Breast epithelium (tissue), 4 donors: ENCODE measurements around the gene FAP. TPM values are rescaled to one million over a fixed set of nuclear protein-coding genes. Genes with fewer than 3 reads are reported as not detected.

ENCODE experiments used
- DNase-seq, 2 donors: peaks; one replicate each; pipeline ENCODE4 v3.0.0-alpha.2; 2019; ENCODE audit warnings: low spot score in 2 of 2
- H3K27ac ChIP-seq, 2 donors: fragments of 200-600 bp; sonication (generic) in 1 of 2; one replicate each; pipeline ENCODE4 v1.5.1; 2016 to 2019; ENCODE audit warnings: mild to moderate bottlenecking in 1 of 2
- H3K27me3 ChIP-seq, 2 donors: fragments of 200-600 bp; sonication (generic) in 1 of 2; one replicate each; pipeline versions ENCODE4 v1.5.1 to v1.6.0; 2017 to 2019; ENCODE audit warnings: control low read depth in 1 of 2, mild to moderate bottlenecking in 1 of 2
- H3K36me3 ChIP-seq: fragments of 200-600 bp; one replicate; pipeline ENCODE4 v1.5.1; 2019
- H3K4me1 ChIP-seq, 2 donors: fragments of 200-600 bp; sonication (generic); one replicate each; pipeline ENCODE4 v1.5.1; 2016 to 2019; ENCODE audit warnings: control low read depth in 1 of 2
- H3K4me3 ChIP-seq, 3 donors: fragments of 200-600 bp; sonication (generic); 1 replicate in 2 of 3; 2 replicates in 1 of 3; pipeline ENCODE4 v1.5.1; 2016 to 2019; ENCODE audit warnings: mild to moderate bottlenecking in 3 of 3, moderate library complexity in 2 of 3
- H3K9me3 ChIP-seq, 2 donors: fragments of 200-600 bp; sonication (generic) in 1 of 2; one replicate each; pipeline ENCODE4 v1.5.1; 2016 to 2019; ENCODE audit warnings: control low read depth in 1 of 2
- CTCF ChIP-seq, 3 donors: fragments of 450-650 bp; IDR thresholded peaks; one replicate each; pipeline ENCODE4 v1.5.1; 2016 to 2017; ENCODE audit warnings: antibody characterized with exemption in 3 of 3, mild to moderate bottlenecking in 3 of 3, moderate library complexity in 3 of 3
- POLR2A ChIP-seq: fragments of 450-650 bp; IDR thresholded peaks from one replicate; pipeline ENCODE4 v1.6.1; 2016; ENCODE audit warnings: antibody characterized with exemption, mild to moderate bottlenecking, moderate library complexity
- POLR2AphosphoS5 ChIP-seq, 3 donors: sonication (generic); formaldehyde crosslinking; IDR thresholded peaks; one replicate each; pipeline ENCODE4 v1.6.1; 2017; ENCODE audit warnings: antibody characterized with exemption in 3 of 3
- intact Hi-C: fragments of 100-400 bp; cut with DNase I; formaldehyde crosslinking; loops from one replicate; pipeline ENCODE4 v1.15.1; 2023; ENCODE audit warnings: low total_unique reads
- total RNA-seq, 3 donors: library from RNA; depleted of rRNA; stranded (reverse); fragments of >200 nt; gene quantifications; one replicate each; pipeline ENCODE4 v1.1.0, GENCODE V29; 2016

The FAP gene
- total RNA-seq, 3 donors from 2014 or later: 14.4 to 36.0 (median 22.4) TPM

- no peak for DNase-seq
- Histone ChIP-seq H3K36me3 (no peaks in the 10 kb centered on the region), H3K9me3 (no peaks in the 10 kb centered on the region), H3K27ac (no peak overlapping the region), H3K4me3 (no peak overlapping the region), H3K27me3 (no peaks in the 10 kb centered on the region), H3K4me1 (no peaks in the 10 kb centered on the region)
- intact Hi-C loops: no loop called here
- TF ChIP-seq POLR2AphosphoS5 (IDR thresholded peaks at IDR 0.05) (no peak), CTCF (IDR thresholded peaks at IDR 0.05) (no peak), POLR2A (no peak)
These were observed 117.1 kb downstream of the FAP start for GRCh38 chr2:162126111-162126519.

GRCh38 chr2:162125138-162125537 is 118.1 kb downstream of the FAP start:
- no peak for TF ChIP-seq POLR2A
- no peak for TF ChIP-seq POLR2AphosphoS5 (IDR thresholded peaks at IDR 0.05)
- TF ChIP-seq CTCF (IDR thresholded peaks at IDR 0.05): no peak
- no peak for DNase-seq
- H3K27me3 ChIP-seq: no peaks in the 10 kb centered on the region
- no peak overlapping the region for H3K4me3 ChIP-seq
- H3K27ac ChIP-seq: peak overlapping the region in 1 of 2 donors; percentile 14
- H3K4me1 ChIP-seq: no peaks in the 10 kb centered on the region
- intact Hi-C loops: no loop called here
- H3K36me3 ChIP-seq: no peaks in the 10 kb centered on the region
- H3K9me3 ChIP-seq: no peaks in the 10 kb centered on the region

GRCh38 chr2:162123806-162124758 is 119.2 kb downstream of the FAP start:
- DNase-seq: no peak
- Histone ChIP-seq H3K9me3 (no peaks in the 10 kb centered on the region), H3K4me1 (no peaks in the 10 kb centered on the region), H3K4me3 (no peak overlapping the region), H3K36me3 (no peaks in the 10 kb centered on the region), H3K27me3 (no peaks in the 10 kb centered on the region), H3K27ac (no peak overlapping the region)
- intact Hi-C loops: no loop called here
- peak; percentile 66 to 68 (median 66) for TF ChIP-seq CTCF (IDR thresholded peaks at IDR 0.05)
- TF ChIP-seq POLR2AphosphoS5 (IDR thresholded peaks at IDR 0.05): no peak

Other genes with a start within 250 kb of the FAP start
- gene DPP4, start 169.2 kb downstream of the FAP start, total RNA-seq: 10 to 100 TPM in 2 of 3 donors, 1 to 10 TPM in 1; 7.5 to 17.3 (median 11.8) TPM
- gene GCG, start 91.2 kb downstream of the FAP start, total RNA-seq: not detected
- 10 to 100 TPM in 2 of 3 donors, 1 to 10 TPM in 1; 9.6 to 19.9 (median 13.1) TPM for gene IFIH1, start 75.2 kb upstream of the FAP start, total RNA-seq
- 10 to 100 TPM; 18.9 to 36.6 (median 24.6) TPM for gene GCA, start 100.7 kb upstream of the FAP start, total RNA-seq